Measurements from ENCODE around the gene MCTS1. TPM values are rescaled to one million over a fixed set of nuclear protein-coding genes. Genes with fewer than 3 reads are reported as not detected.
A peak's percentile ranks its signal among the peaks of the same experiment; 100 is the strongest.
"Not testable (repeated sequence)": the region's sequence is repeated elsewhere in the genome, so short reads cannot be mapped to it uniquely, and the experiment has no call there.

The MCTS1 gene
- total RNA-seq, 4 donors from 2014 or later, result 17.7 to 42.1 (median 26.8) TPM

DNA sequence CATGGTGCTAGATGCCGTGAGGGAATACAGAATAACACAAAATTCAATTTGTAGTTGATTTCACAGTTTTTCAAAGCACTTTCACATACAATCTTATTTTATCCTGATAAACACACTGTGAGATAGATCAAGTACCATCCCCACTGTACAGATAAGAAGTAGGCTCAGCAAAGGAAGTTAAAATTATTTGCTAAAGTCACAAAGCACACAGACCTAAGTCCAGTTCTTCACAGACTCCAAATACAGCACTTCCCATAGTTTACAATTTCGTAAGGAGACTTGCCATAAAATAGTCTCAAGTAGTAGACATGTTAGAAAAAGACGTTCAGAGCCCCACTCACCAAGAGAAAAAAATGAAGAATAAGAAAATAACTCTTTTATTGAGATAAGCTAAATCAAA, 35.3 kb upstream of the MCTS1 start:
- Histone ChIP-seq H3K9me3 (no peaks in the 10 kb centered on the region), H3K4me3 (no peak overlapping the region), H3K36me3 (no peaks in the 10 kb centered on the region), H3K27me3 (no peaks in the 10 kb centered on the region), H3K27ac (no peak overlapping the region), H3K4me1 (no peaks in the 10 kb centered on the region)
- no peak for DNase-seq
- TF ChIP-seq POLR2A (IDR thresholded peaks at IDR 0.05), result no peak
- TF ChIP-seq, protein P1, sequence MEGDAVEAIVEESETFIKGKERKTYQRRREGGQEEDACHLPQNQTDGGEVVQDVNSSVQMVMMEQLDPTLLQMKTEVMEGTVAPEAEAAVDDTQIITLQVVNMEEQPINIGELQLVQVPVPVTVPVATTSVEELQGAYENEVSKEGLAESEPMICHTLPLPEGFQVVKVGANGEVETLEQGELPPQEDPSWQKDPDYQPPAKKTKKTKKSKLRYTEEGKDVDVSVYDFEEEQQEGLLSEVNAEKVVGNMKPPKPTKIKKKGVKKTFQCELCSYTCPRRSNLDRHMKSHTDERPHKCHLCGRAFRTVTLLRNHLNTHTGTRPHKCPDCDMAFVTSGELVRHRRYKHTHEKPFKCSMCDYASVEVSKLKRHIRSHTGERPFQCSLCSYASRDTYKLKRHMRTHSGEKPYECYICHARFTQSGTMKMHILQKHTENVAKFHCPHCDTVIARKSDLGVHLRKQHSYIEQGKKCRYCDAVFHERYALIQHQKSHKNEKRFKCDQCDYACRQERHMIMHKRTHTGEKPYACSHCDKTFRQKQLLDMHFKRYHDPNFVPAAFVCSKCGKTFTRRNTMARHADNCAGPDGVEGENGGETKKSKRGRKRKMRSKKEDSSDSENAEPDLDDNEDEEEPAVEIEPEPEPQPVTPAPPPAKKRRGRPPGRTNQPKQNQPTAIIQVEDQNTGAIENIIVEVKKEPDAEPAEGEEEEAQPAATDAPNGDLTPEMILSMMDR (IDR thresholded peaks at IDR 0.05), result no peak

DNA sequence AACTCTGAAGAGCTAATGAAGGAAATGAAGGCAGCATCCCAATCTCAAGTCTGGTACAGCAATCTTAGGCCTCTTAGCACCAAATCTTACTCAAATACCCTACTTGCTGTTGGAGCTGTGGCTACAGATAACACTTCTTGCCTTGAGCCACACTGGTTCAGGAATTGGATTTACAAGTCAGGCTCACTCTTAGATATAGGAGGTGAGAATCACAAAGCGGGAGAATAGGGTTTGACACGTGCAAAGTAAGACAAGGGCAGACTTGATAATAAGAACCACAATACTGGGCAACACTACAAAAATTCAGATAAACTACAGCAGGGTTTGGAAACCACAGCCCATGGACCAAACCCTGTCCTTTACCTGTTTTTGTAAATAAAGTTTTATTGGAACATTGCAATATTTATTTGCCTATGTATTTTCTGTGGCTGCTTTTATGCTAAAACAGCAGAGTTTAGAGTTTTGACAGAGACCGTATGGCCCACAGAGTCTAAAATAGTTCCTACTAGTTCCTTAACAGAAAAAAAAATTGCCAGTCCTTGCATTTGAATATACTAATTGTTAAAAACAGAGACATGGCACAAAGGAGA, 33.8 kb upstream of the MCTS1 start:
- DNase-seq, result no peak
- H3K4me3 ChIP-seq, result no peak overlapping the region

DNA sequence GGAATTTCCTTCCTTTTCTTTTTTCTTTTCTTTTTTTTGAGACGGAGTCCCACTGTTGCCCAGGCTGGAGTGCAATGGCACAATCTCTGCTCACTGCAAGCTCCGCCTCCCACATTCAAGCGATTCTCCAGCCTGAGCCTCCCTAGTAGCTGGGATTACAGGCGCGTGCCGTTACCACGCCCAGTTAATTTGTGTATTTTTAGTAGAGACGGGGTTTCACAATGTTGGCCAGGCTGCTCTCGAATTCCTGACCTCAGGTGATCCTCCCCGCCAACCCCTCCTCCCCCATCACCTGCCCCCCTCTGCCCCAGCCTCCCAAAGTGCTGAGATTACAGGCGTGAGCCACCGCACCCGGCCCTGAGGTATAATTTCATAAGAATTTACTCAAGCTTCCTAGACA, 30.1 kb upstream of the MCTS1 start:
- DNase-seq, H3K27me3 ChIP-seq, H3K36me3 ChIP-seq, H3K27ac ChIP-seq, H3K4me1 ChIP-seq, H3K9me3 ChIP-seq, H3K4me3 ChIP-seq: not testable (repeated sequence)

More for the DNA sequence above, 33.8 kb upstream of the MCTS1 start:
- H3K27ac ChIP-seq, result no peak overlapping the region
- TF ChIP-seq POLR2A (IDR thresholded peaks at IDR 0.05), result no peak
- H3K9me3 ChIP-seq, result no peaks in the 10 kb centered on the region
- no peaks in the 10 kb centered on the region for H3K27me3 ChIP-seq
- H3K36me3 ChIP-seq, result no peaks in the 10 kb centered on the region
- no peaks in the 10 kb centered on the region for H3K4me1 ChIP-seq

DNA sequence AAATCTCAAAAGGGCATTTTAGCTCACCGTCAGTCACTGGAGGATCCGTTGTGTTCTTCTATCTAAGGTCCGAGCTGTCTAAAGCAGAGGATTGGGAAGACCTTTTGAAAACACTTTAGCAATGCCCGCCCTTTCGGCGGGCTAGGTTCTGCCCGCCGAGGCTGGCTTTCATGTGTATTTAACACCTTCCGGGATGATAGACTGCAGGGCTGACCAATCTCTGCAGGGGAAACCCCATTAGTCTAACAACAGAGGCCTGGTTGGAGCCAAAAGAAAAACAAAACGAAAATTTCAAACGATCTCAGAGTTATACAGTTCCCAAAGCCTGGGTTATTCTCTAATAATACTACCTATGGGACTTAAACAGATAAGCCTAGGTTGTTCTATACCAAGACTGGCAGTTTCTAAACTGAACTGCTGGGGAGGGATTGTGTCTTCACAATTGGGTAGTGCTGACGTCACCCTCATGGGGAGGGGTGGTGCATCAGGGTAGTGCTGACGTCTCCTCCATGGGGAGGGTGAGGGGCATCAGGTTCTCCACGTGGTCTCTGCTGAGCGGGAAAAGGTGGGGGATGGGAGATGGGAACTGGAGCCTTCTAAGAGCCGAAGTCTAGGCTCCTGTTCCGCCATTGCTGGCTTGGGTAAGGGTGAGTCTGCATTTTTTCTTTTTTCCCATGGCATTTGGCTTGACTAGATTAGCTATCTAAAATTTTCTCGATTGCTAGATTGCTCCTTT, 28.4 kb upstream of the MCTS1 start:
- no peak for DNase-seq
- Histone ChIP-seq H3K36me3 (no peaks in the 10 kb centered on the region), H3K4me3 (no peak overlapping the region), H3K27me3 (no peaks in the 10 kb centered on the region), H3K27ac (no peak overlapping the region), H3K4me1 (no peaks in the 10 kb centered on the region), H3K9me3 (no peaks in the 10 kb centered on the region)
- TF ChIP-seq, protein P1 (IDR thresholded peaks at IDR 0.05), result no peak
- no peak for TF ChIP-seq POLR2A (IDR thresholded peaks at IDR 0.05)

DNA sequence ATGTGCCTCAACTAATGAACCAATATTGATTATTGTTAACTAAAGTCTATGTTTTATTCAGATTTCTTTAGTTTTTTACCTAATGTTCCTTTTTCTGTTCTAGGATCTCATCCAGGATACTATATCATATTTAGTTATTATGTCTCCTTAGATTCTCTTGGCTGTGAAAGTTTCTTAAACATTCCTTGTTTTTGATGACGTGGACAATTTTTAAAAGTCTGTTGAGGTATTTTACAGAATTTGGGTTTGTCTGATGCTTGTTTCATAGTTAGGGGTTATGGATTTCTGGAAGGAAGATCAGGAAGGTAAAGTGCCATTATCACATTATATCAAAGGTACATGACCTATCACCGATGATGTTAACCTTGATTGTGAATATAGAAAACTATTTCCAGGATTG, 18.2 kb upstream of the MCTS1 start:
- H3K27me3 ChIP-seq, result no peaks in the 10 kb centered on the region
- H3K27ac ChIP-seq, result no peak overlapping the region
- no peak overlapping the region for H3K4me3 ChIP-seq
- TF ChIP-seq POLR2A (IDR thresholded peaks at IDR 0.05), result no peak
- TF ChIP-seq, protein P1 (IDR thresholded peaks at IDR 0.05), result no peak
- no peaks in the 10 kb centered on the region for H3K4me1 ChIP-seq
- H3K36me3 ChIP-seq, result no peaks in the 10 kb centered on the region
- DNase-seq, result no peak
- H3K9me3 ChIP-seq, result no peaks in the 10 kb centered on the region

DNA sequence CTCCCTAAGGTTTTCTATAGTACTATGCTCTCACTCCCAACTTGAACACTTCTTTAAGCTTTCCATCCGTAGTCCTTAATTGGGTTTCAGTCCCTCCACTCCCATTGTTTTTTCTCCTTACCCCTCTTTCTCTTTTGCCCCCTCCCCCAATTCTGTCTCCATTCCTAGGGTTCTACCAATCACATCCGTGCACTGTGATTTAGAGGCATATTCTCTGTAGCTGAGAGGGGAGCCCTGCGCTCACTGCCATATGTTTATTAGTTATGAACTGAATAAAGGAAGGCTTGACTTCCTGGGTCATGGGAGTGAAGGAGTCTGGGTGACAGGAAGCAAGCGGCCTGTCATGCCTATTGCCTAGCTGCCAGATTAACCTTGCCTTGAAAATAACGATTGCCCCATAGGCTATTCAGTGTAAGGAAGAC, 471 bp downstream of the MCTS1 start:
- Histone ChIP-seq H3K27me3 (no peaks in the 10 kb centered on the region), H3K9me3 (no peaks in the 10 kb centered on the region), H3K4me1 (peaks cover 0 to 9% (median 4%) of the 10 kb centered on the region in 4 donors), H3K36me3 (peaks cover 0 to 12% (median 0%) of the 10 kb centered on the region in 3 donors), H3K4me3 (peak overlapping the region; percentile 44 to 65 (median 60)), H3K27ac (peak overlapping the region; percentile 74 to 91 (median 80))
- DNase-seq, result peak in 1 of 3 donors; percentile 54
- no peak for TF ChIP-seq POLR2A (IDR thresholded peaks at IDR 0.05)
- TF ChIP-seq, protein P1 (IDR thresholded peaks at IDR 0.05), result no peak

Data from Peyer's patch (tissue), 4 donors.